ENCODE measurements around the gene CPSF4L. TPM values are rescaled to one million over a fixed set of nuclear protein-coding genes. Genes with fewer than 3 reads are reported as not detected.

Gene CPSF4L
- total and polyA plus RNA-seq, 2 of the 13 experiments (the other 11 are each of a cell fraction or from before 2014, with no cell fraction given) = 0.73 to 1.6 TPM

DNA sequence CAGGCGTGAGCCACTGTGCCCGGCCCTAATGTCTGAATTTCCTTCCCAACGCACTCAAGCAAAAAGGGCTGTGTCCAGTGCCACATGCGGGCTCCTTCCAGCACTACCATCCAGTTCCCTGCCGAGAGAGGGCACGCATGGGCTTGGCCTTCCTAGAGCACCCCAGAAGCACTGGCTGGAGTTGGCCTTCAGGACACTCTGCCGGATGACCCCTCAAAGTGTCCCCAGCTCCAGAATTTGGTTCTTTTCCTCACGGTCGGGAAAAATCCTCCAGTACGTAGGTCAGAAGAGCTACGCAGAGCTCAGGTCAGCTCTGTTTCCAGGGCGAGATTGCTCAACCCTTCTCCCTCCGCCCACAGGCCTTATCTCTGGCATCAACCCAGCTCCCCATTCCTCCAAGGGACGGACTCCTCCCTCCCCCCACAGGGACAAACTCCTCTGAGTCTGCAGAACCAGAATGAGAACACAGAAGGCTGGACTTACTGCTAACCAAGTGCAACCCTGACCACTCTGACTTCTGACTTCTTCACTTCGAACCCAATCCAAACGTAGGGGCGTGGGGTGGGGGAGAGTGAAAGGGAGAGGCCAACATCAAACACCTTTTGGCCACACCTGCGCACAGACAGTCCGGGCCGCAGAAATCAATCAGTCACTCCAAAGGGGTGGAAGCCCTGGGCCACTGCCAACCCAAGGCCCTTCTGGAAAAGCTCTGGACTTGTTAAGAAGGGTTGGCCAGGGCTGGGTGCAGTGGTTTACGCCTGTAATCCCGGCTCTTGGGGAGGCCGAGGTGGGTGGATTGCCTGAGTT lies 46.5 kb upstream of the CPSF4L start (continued):
- TF ChIP-seq, protein P1, sequence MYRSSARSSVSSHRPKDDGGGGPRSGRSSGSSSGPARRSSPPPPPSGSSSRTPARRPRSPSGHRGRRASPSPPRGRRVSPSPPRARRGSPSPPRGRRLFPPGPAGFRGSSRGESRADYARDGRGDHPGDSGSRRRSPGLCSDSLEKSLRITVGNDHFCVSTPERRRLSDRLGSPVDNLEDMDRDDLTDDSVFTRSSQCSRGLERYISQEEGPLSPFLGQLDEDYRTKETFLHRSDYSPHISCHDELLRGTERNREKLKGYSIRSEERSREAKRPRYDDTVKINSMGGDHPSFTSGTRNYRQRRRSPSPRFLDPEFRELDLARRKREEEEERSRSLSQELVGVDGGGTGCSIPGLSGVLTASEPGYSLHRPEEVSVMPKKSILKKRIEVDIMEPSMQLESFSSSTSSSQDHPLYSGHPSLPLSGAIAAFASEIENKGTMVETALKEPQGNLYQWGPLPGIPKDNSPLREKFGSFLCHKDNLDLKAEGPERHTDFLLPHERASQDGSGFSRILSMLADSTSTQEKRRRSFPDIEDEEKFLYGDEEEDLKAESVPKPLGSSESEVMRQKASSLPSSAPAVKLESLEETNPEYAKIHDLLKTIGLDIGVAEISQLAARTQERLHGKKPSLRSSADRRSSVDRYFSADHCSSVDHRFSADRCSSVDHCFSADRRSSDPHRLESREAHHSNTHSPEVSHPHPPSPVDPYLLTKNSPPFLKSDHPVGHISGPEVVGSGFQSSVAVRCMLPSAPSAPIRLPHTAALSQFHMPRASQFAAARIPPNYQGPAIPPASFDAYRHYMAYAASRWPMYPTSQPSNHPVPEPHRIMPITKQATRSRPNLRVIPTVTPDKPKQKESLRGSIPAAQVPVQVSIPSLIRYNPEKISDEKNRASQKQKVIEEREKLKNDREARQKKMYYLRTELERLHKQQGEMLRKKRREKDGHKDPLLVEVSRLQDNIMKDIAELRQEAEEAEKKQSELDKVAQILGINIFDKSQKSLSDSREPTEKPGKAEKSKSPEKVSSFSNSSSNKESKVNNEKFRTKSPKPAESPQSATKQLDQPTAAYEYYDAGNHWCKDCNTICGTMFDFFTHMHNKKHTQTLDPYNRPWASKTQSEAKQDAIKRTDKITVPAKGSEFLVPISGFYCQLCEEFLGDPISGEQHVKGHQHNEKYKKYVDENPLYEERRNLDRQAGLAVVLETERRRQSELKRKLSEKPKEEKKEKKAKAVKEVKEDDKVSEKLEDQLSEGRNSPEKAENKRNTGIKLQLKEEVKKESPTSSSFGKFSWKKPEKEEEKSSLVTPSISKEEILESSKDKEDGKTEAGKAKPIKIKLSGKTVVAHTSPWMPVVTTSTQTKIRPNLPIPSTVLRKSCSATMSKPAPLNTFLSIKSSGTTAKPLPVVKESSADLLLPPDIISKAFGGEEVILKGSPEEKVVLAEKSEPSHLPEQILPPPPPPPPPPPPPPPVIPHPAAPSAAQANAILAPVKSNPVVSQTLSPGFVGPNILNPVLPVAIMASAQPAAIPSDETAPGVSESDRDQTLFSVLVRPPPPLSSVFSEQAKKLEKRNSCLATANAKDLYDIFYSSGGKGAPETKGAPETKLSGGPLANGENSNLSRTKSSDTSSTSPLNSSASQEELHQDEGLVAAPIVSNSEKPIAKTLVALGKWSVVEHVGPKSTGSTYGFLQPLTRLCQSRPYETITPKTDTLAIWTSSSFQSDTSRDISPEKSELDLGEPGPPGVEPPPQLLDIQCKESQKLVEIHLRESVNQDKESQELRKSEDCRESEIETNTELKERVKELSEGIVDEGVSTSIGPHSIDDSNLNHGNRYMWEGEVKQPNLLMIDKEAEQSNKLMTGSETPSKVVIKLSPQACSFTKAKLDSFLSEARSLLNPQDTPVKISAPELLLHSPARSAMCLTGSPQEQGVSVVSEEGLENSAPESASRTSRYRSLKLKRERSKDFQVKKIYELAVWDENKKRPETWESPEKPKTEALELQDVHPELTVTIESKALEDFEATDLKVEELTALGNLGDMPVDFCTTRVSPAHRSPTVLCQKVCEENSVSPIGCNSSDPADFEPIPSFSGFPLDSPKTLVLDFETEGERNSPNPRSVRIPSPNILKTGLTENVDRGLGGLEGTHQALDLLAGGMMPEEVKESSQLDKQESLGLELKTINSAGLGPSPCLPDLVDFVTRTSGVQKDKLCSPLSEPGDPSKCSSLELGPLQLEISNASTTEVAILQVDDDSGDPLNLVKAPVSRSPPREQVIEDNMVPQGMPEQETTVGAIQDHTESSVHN (CRISPR knock-in tag; IDR thresholded peaks at IDR 0.05) = no peak
- TF ChIP-seq ZNF30 (CRISPR knock-in tag; IDR thresholded peaks at IDR 0.05) (no peak), RFXAP (CRISPR knock-in tag; IDR thresholded peaks at IDR 0.05; ENCODE audit: borderline replicate concordance) (peak; percentile 68), HHEX (CRISPR knock-in tag; IDR thresholded peaks at IDR 0.05) (no peak), ZNF766 (CRISPR knock-in tag; IDR thresholded peaks at IDR 0.05; ENCODE audit: borderline replicate concordance) (no peak; the same call in 1 of the 2 replicates), ZNF747 (CRISPR knock-in tag; IDR thresholded peaks at IDR 0.05; ENCODE audit: borderline replicate concordance) (peak; percentile 9; the same call in 1 of the 2 replicates), NFYB (CRISPR knock-in tag; IDR thresholded peaks at IDR 0.05) (0 out of 2 replicates have a peak, but pooled peaks have one; percentile 4), ZFP36L1 (CRISPR knock-in tag; IDR thresholded peaks at IDR 0.05) (no peak), ZNF256 (CRISPR knock-in tag; conservative IDR thresholded peaks at IDR 0.05) (no peak), ZNF703 (CRISPR knock-in tag; IDR thresholded peaks at IDR 0.05; ENCODE audit: borderline replicate concordance) (no peak; the same call in 1 of the 2 replicates), CCDC6 (CRISPR knock-in tag; IDR thresholded peaks at IDR 0.05) (no peak; the same call in 1 of the 2 replicates)
- TF ChIP-seq, protein P2, sequence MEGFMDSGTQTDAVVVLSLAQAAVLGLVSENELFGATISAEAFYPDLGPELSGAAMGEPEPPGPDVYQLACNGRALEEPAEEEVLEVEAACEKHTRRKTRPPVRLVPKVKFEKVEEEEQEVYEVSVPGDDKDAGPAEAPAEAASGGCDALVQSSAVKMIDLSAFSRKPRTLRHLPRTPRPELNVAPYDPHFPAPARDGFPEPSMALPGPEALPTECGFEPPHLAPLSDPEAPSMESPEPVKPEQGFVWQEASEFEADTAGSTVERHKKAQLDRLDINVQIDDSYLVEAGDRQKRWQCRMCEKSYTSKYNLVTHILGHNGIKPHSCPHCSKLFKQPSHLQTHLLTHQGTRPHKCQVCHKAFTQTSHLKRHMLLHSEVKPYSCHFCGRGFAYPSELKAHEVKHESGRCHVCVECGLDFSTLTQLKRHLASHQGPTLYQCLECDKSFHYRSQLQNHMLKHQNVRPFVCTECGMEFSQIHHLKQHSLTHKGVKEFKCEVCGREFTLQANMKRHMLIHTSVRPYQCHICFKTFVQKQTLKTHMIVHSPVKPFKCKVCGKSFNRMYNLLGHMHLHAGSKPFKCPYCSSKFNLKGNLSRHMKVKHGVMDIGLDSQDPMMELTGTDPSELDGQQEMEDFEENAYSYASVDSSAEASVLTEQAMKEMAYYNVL (CRISPR knock-in tag; IDR thresholded peaks at IDR 0.05; ENCODE audit: borderline replicate concordance) = peak; percentile 40; the same call in 1 of the 2 replicates
- TF ChIP-seq, protein P3, sequence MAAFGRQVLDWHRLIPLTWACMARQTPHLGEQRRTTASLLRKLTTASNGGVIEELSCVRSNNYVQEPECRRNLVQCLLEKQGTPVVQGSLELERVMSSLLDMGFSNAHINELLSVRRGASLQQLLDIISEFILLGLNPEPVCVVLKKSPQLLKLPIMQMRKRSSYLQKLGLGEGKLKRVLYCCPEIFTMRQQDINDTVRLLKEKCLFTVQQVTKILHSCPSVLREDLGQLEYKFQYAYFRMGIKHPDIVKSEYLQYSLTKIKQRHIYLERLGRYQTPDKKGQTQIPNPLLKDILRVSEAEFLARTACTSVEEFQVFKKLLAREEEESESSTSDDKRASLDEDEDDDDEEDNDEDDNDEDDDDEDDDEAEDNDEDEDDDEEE (CRISPR knock-in tag; IDR thresholded peaks at IDR 0.05) = no peak; the same call in 1 of the 2 replicates
- TF ChIP-seq, protein P4, sequence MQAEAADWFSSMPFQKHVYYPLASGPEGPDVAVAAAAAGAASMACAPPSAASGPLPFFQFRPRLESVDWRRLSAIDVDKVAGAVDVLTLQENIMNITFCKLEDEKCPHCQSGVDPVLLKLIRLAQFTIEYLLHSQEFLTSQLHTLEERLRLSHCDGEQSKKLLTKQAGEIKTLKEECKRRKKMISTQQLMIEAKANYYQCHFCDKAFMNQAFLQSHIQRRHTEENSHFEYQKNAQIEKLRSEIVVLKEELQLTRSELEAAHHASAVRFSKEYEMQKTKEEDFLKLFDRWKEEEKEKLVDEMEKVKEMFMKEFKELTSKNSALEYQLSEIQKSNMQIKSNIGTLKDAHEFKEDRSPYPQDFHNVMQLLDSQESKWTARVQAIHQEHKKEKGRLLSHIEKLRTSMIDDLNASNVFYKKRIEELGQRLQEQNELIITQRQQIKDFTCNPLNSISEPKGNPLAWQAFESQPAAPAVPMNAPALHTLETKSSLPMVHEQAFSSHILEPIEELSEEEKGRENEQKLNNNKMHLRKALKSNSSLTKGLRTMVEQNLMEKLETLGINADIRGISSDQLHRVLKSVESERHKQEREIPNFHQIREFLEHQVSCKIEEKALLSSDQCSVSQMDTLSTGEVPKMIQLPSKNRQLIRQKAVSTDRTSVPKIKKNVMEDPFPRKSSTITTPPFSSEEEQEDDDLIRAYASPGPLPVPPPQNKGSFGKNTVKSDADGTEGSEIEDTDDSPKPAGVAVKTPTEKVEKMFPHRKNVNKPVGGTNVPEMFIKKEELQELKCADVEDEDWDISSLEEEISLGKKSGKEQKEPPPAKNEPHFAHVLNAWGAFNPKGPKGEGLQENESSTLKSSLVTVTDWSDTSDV (CRISPR knock-in tag; IDR thresholded peaks at IDR 0.05) = no peak

All from HepG2 (cell line).